ENCODE measurements around the gene F8. TPM values are rescaled to one million over a fixed set of nuclear protein-coding genes. Genes with fewer than 3 reads are reported as not detected.
A peak's percentile ranks its signal among the peaks of the same experiment; 100 is the strongest.
"Not testable (repeated sequence)": the region's sequence is repeated elsewhere in the genome, so short reads cannot be mapped to it uniquely, and the experiment has no call there.

F8 gene
- total RNA-seq, 4 donors from 2014 or later = 11.8 to 63.0 (median 28.5) TPM

GRCh38 chrX:154885057-154885456 is 137.5 kb downstream of the F8 start:
- H3K36me3 ChIP-seq; intact Hi-C loops (cut with DNase I; ENCODE audit: low total_unique reads); H3K4me3 ChIP-seq: not testable (repeated sequence)

DNA sequence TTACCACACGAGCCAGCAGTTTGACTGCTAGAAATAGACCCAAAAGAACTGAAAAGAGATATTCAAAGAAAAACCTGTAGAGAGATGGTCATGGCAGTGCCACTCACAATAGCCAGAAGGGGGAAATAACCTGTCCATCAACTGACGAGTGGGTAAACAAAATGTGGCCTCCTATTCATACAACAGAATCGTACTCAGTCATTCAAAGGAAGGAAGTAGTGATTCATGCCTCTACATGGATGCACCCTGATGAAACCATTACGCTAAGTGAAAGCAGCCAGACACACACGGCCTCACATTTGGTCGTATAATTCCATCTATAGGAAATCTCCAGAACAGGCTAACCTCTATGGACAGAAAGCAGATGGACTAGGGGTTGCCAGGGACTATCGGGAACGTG is 138.5 kb downstream of the F8 start:
- intact Hi-C loops (cut with DNase I; ENCODE audit: low total_unique reads) = not testable (repeated sequence)

More at GRCh38 chrX:154885057-154885456, 137.5 kb downstream of the F8 start:
- not testable (repeated sequence) for H3K9me3 ChIP-seq, H3K27me3 ChIP-seq, DNase-seq, H3K4me1 ChIP-seq, H3K27ac ChIP-seq

GRCh38 chrX:154873329-154873728 is 149.2 kb downstream of the F8 start:
- H3K27ac ChIP-seq = no peak overlapping the region
- H3K27me3 ChIP-seq = no peaks in the 10 kb centered on the region
- no peak for TF ChIP-seq POLR2A (IDR thresholded peaks at IDR 0.05)
- TF ChIP-seq, protein P1, sequence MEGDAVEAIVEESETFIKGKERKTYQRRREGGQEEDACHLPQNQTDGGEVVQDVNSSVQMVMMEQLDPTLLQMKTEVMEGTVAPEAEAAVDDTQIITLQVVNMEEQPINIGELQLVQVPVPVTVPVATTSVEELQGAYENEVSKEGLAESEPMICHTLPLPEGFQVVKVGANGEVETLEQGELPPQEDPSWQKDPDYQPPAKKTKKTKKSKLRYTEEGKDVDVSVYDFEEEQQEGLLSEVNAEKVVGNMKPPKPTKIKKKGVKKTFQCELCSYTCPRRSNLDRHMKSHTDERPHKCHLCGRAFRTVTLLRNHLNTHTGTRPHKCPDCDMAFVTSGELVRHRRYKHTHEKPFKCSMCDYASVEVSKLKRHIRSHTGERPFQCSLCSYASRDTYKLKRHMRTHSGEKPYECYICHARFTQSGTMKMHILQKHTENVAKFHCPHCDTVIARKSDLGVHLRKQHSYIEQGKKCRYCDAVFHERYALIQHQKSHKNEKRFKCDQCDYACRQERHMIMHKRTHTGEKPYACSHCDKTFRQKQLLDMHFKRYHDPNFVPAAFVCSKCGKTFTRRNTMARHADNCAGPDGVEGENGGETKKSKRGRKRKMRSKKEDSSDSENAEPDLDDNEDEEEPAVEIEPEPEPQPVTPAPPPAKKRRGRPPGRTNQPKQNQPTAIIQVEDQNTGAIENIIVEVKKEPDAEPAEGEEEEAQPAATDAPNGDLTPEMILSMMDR (IDR thresholded peaks at IDR 0.05) = no peak
- no peak overlapping the region for H3K4me3 ChIP-seq
- intact Hi-C loops (cut with DNase I; ENCODE audit: low total_unique reads) = no loop called here
- H3K36me3 ChIP-seq = no peaks in the 10 kb centered on the region
- no peaks in the 10 kb centered on the region for H3K4me1 ChIP-seq
- DNase-seq = no peak
- H3K9me3 ChIP-seq = no peaks in the 10 kb centered on the region

More for the DNA sequence above, 138.5 kb downstream of the F8 start:
- H3K36me3 ChIP-seq, H3K27ac ChIP-seq, H3K9me3 ChIP-seq, H3K4me3 ChIP-seq, H3K4me1 ChIP-seq, DNase-seq, H3K27me3 ChIP-seq: not testable (repeated sequence)

GRCh38 chrX:154868522-154868921 is 154.0 kb downstream of the F8 start:
- H3K27me3 ChIP-seq; H3K9me3 ChIP-seq; H3K27ac ChIP-seq; H3K4me3 ChIP-seq; H3K4me1 ChIP-seq; H3K36me3 ChIP-seq; intact Hi-C loops (cut with DNase I; ENCODE audit: low total_unique reads); DNase-seq: not testable (repeated sequence)

DNA sequence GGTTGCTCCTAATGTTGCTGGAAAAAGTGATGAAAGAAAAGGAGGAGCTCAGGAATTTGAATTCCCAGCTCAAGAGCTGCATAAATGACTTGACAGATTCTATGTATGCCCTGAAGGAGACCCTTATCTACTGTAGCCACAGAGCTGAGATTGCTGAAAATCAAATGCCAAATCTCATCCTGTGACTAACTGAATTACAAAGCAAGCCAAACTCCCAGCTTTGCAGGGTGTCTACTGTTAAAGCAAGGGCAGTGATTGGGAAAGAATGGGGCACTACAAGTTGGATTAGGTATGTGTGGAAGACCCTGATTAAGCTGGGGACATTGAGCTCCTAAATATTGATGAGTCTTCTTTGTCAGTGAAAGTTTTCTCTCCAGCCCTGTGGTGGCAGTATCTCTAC is 167.3 kb downstream of the F8 start:
- Histone ChIP-seq H3K36me3 (no peaks in the 10 kb centered on the region), H3K9me3 (no peaks in the 10 kb centered on the region), H3K27me3 (no peaks in the 10 kb centered on the region), H3K4me3 (no peak overlapping the region), H3K27ac (no peak overlapping the region), H3K4me1 (no peaks in the 10 kb centered on the region)
- DNase-seq = no peak
- intact Hi-C loops (cut with DNase I; ENCODE audit: low total_unique reads) = no loop called here
- TF ChIP-seq, protein P1 (IDR thresholded peaks at IDR 0.05) = no peak
- no peak for TF ChIP-seq POLR2A (IDR thresholded peaks at IDR 0.05)

- intact Hi-C loops (cut with DNase I; ENCODE audit: low total_unique reads) = no loop called here
- DNase-seq = no peak
- no peaks in the 10 kb centered on the region for H3K4me1 ChIP-seq
- no peaks in the 10 kb centered on the region for H3K36me3 ChIP-seq
- H3K4me3 ChIP-seq = no peak overlapping the region
- no peak overlapping the region for H3K27ac ChIP-seq
- TF ChIP-seq, protein P1 (IDR thresholded peaks at IDR 0.05) = no peak
- TF ChIP-seq POLR2A (IDR thresholded peaks at IDR 0.05) = no peak
- H3K27me3 ChIP-seq = no peaks in the 10 kb centered on the region
- no peaks in the 10 kb centered on the region for H3K9me3 ChIP-seq
Observed at GRCh38 chrX:154850957-154851611, 171.4 kb downstream of the F8 start.

- H3K36me3 ChIP-seq = no peaks in the 10 kb centered on the region
- no peaks in the 10 kb centered on the region for H3K27me3 ChIP-seq
- no peaks in the 10 kb centered on the region for H3K4me1 ChIP-seq
- no peaks in the 10 kb centered on the region for H3K9me3 ChIP-seq
- no peak overlapping the region for H3K4me3 ChIP-seq
- intact Hi-C loops (cut with DNase I; ENCODE audit: low total_unique reads) = no loop called here
- no peak for DNase-seq
- TF ChIP-seq POLR2A (IDR thresholded peaks at IDR 0.05) = no peak
- TF ChIP-seq, protein P1 (IDR thresholded peaks at IDR 0.05) = peak in 2 of 4 experiments; percentile 25 to 31
- H3K27ac ChIP-seq = no peak overlapping the region
Observed at GRCh38 chrX:154840856-154841255, 181.7 kb downstream of the F8 start.
